Astrocyte (in vitro differentiated cells and primary cell): Measurements from ENCODE around the gene APMAP.

Source experiments
- EZH2 ChIP-seq: IDR thresholded peaks from 2 replicates; pipeline ENCODE4 v1.6.1; 2012; ENCODE audit warnings: mild to moderate bottlenecking, low read length, inconsistent platforms; ENCODE audit not compliant: insufficient read depth
- TF ChIP-seq, protein P1 (sequence below): IDR thresholded peaks from 2 replicates; pipeline ENCODE4 v1.5.1; 2011; ENCODE audit warnings: low read depth, mild to moderate bottlenecking, inconsistent platforms, low read length, moderate library complexity; ENCODE audit not compliant: insufficient read depth

- TF ChIP-seq, protein P1, sequence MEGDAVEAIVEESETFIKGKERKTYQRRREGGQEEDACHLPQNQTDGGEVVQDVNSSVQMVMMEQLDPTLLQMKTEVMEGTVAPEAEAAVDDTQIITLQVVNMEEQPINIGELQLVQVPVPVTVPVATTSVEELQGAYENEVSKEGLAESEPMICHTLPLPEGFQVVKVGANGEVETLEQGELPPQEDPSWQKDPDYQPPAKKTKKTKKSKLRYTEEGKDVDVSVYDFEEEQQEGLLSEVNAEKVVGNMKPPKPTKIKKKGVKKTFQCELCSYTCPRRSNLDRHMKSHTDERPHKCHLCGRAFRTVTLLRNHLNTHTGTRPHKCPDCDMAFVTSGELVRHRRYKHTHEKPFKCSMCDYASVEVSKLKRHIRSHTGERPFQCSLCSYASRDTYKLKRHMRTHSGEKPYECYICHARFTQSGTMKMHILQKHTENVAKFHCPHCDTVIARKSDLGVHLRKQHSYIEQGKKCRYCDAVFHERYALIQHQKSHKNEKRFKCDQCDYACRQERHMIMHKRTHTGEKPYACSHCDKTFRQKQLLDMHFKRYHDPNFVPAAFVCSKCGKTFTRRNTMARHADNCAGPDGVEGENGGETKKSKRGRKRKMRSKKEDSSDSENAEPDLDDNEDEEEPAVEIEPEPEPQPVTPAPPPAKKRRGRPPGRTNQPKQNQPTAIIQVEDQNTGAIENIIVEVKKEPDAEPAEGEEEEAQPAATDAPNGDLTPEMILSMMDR, result no peak
- TF ChIP-seq EZH2, result no peak
These were observed 6.7 kb downstream of the APMAP start for GRCh38 chr20:24985802-24986201.
